Testis (tissue), 2 donors: ENCODE data around the gene TUBG1.
"Not testable (repeated sequence)": the region's sequence is repeated elsewhere in the genome, so short reads cannot be mapped to it uniquely, and the experiment has no call there.

Experiments used
- POLR2A ChIP-seq: fragments of 450-650 bp; IDR thresholded peaks from one replicate; pipeline ENCODE4 v1.6.1; 2017; ENCODE audit warnings: antibody characterized with exemption, mild to moderate bottlenecking, moderate library complexity
- TF ChIP-seq, protein P1 (sequence below), 3 experiments: fragments of 450-650 bp in 2 of 3; fragments of 200-600 bp in 1 of 3; sonication (generic) in 1 of 3; IDR thresholded peaks; one replicate each; pipeline ENCODE4 v1.5.1; 2016 to 2019; ENCODE audit warnings: antibody characterized with exemption in 3 of 3, mild to moderate bottlenecking in 2 of 3, moderate library complexity in 1 of 3

DNA sequence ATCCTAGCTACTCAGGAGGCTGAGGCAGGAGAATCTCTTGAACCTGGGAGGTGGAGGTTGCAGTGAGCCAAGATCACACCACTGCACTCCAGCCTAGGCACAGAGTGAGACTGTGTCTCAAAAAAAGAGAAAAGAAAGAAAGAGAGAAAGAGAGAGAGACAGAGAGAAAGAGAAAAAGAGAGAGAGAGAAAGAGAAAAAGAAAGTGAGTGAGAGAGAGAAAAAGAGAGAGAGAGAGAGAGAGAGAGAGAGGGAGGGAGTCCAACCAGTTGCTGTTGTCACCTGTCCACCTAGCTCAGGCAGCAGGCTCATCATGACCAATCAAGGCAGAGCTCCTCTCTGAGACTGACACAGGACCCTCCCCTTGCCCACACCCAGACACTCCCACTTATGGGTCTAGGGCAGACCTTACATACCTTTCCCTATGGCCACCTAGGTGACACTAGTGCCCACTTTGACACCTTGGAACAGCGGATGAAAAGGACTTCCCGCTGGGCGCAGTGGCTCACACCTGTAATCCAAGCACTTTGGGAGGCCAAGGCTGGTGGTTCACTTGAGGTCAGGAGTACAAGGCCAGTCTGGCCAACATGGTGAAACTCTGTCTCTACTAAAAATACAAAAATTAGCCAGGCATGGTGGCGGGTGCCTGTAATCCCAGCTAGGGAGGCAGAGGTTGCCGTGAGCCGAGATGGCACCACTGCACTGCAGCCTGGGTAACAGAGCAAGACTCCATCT lies 17.7 kb downstream of the TUBG1 start:
- not testable (repeated sequence) for TF ChIP-seq POLR2A
- TF ChIP-seq, protein P1, sequence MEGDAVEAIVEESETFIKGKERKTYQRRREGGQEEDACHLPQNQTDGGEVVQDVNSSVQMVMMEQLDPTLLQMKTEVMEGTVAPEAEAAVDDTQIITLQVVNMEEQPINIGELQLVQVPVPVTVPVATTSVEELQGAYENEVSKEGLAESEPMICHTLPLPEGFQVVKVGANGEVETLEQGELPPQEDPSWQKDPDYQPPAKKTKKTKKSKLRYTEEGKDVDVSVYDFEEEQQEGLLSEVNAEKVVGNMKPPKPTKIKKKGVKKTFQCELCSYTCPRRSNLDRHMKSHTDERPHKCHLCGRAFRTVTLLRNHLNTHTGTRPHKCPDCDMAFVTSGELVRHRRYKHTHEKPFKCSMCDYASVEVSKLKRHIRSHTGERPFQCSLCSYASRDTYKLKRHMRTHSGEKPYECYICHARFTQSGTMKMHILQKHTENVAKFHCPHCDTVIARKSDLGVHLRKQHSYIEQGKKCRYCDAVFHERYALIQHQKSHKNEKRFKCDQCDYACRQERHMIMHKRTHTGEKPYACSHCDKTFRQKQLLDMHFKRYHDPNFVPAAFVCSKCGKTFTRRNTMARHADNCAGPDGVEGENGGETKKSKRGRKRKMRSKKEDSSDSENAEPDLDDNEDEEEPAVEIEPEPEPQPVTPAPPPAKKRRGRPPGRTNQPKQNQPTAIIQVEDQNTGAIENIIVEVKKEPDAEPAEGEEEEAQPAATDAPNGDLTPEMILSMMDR (IDR thresholded peaks at IDR 0.05), result not testable (repeated sequence)
